GM15510 (cell line): ENCODE results near the gene SLC35B1.
A peak's percentile ranks its signal among the peaks of the same experiment; 100 is the strongest.

Source experiments
- POLR2A ChIP-seq: IDR thresholded peaks from 3 replicates; pipeline ENCODE4 v1.6.1; 2011; ENCODE audit warnings: borderline replicate concordance; ENCODE audit not compliant: insufficient read length; ENCODE audit errors: extremely low read depth

Gene SLC35B1

GRCh38 chr17:49742166-49742638 is 34.4 kb upstream of the SLC35B1 start:
- no peak for TF ChIP-seq POLR2A

- TF ChIP-seq POLR2A, result no peak
Measured at GRCh38 chr17:49741692-49742076, 33.9 kb upstream of the SLC35B1 start.

DNA sequence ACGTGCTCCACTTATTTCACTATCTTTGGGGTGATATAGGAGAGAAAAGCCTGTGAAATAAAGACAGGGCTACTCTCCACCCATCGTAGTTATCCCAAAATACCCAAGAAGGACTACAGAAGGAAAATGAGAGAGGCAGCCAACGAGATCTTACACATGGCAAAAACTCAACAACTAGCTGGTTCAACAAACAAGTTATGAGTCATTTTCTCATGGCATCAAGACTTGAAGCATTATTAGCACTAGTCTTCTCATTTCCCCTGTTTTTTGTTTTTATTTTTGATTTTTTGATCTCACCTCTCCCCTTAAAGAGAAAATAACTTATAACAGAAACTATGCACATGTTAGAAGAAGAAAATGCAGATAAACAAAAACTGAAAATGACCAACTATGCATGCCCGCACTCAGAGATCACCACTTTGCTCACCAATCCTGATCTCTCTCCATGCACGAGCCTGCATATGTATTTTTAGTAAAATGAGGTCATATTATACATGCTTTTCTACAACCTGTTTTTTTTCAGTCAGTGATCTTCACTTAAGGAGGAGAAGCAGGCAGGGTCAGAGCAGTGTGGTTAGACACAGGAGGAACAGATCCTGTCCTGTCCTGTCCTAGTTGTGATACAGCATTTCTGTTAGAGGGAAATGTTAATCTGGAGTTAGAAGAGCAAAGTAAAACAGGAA is 33.4 kb upstream of the SLC35B1 start:
- no peak for TF ChIP-seq POLR2A

- peak; percentile 20 for TF ChIP-seq POLR2A
Measured at GRCh38 chr17:49739641-49740271, 32.0 kb upstream of the SLC35B1 start.

DNA sequence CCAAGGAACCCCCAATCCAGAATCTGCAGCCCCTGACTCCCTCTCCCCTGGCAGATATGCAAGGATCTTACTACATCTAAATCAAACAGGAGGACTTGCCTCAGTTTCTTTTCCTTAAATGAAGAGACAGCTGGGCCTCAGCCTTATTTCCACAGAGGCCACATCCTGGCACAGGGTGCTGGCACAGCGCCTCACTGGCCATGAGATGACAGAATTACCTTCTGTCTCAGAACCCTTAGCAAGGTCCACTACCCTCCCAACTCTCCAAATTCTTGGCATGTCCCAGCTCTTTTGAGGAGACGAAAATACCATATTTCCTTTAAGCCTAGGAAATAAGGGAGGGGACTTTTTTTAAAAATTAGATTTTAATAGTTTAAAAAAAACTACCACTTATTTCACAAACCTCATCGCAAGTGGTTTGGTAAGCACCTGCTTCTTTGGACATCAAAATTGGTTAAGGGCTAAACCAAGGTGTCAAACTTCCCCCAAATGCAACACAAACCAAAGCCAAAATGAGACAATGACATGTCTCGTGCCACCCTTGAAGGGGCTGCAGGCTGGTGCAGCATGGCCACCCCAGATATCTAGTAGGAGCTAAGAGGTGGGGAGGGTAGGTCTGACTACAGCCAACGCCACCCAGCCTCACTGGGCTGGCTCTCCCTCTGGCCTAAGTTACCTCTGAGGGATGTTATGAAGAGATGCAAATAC is 30.8 kb upstream of the SLC35B1 start:
- no peak for TF ChIP-seq POLR2A

GRCh38 chr17:49734515-49735490 is 27.0 kb upstream of the SLC35B1 start:
- TF ChIP-seq POLR2A, result no peak

- no peak for TF ChIP-seq POLR2A
Measured at GRCh38 chr17:49731435-49731831, 23.7 kb upstream of the SLC35B1 start.

DNA sequence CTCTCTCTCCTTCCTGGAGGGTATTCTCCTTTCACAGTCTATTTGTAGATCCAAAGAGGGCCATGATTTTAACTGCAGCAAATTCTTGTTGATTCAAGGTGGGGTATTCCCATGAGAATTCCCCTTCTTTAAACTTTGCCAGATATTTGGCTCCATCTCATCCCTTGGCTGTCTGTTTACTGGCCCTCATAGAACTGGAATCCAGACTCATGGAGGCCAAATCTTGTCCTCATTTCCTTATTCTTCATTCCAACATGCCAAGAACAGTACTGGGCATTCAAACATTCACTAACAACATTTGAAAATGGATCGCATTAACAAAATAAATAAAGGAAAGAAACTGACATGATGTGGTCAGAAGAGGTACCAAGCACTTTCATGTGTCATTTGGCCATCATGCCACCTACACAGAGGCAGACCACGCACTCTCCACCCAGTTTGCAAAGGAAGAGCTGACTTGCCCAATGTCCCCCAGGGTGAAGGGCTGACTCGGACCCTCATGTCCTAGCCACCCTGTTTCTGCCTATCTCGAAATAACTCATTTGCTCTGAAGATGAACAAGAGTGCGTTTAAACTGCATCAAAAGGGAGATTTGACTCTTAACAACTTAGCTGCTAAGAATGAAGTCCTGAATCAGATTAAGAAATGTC is 23.1 kb upstream of the SLC35B1 start:
- no peak for TF ChIP-seq POLR2A

DNA sequence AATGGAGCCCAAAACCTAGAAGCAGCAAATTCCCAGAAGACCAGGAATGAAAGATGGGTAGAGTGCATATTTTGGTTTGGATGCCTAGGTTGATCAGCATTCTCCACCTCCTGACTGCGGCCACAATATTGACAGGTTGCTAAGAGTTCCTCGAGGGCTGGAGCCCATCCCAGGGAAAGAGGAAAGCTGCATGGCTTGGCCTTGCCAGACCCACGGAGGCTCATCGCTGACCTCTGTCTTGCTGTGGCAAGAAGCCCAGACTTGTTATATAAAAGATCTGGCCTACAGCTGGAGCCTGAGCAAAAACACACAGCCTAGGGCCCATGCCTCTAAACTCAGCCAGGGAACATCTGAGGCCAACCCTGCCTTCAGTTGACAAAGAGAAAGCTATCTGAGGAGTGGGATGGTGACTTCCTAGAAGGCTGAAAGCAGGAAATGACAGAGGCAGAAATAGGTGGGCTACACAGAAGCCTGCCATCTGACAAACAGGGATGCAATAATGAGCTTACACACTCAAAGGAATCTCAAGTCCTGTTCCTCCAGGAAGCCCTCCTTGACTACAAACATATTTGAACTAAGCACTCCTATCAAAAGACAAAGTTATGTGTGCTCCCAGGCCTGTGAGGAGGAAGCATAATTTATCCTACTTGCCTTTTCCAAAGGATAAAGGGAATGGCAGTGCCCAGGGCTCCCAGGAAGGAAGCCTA is 22.5 kb upstream of the SLC35B1 start:
- no peak for TF ChIP-seq POLR2A

DNA sequence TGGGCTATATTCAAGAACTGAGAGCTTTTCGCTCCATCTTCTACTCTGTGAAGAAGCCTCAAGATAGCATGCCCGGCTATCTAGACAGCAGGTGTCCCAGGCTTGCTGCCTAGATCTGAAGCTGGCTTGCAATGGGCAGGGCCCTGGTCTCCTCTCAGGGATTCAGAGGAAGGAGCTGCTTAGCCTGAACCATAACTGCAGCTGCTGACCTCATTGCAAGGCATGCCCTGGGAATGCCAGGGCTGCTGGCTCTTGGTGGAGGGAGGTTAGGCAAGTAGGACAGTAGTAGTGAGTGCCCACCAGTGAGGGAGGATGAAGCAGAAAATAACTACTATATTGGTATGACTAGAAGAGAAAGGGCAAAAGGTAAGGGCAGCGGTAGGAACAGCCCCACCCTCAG is 21.3 kb upstream of the SLC35B1 start:
- TF ChIP-seq POLR2A, result no peak

DNA sequence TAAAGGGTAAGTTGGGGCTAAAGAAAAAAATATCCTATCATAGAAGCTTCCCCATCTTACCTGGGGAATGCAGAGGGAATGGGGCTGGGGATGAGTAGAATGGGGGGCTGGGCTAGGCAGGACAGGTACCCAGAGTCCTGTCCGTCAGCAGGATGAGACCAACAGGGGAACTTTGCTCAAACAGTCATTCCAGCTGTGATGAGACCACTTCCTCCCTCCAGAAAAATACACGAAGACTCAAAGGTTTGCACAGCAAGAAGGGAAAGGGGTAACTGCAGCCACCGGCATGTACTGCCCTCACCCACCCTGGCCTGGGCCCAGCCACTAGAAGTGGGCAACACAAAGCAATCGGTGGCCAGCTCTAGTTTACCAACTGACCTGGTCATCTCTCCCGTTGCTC is 20.7 kb upstream of the SLC35B1 start:
- no peak for TF ChIP-seq POLR2A

- no peak for TF ChIP-seq POLR2A
Measured at GRCh38 chr17:49727380-49727779, 19.6 kb upstream of the SLC35B1 start.

DNA sequence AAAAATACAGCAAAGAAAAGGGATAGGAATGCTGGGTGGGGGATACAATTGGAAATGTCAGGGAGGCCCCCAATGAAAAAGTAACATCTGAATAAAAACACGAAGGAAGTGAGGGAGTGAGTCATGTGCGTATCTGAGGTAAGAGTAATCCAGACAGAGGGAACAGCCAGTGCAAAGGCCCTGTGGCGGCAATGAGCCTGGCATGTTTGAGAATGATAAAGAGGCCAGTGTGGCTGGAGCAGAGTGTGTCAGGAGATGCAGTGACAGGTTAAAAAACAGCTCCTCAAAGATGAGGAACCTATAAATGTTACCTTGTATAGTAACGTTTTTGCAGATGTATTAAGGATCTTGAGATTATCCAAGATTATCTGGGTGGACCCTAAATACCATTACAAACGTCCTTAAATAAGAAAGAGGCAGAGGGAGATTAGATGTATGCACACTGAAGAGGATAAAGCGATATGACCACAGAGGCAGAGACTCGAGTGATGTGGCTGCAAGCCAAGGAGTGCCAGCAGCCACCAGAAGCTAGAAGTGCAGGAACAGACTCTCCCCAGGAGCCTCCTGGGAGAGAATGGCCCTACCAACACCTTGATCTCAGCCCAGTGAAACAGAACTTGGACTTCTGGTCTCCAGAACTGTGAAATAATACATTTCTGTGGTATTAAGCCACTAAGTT is 17.8 kb upstream of the SLC35B1 start:
- TF ChIP-seq POLR2A, result no peak
